ENCODE data around the gene CAB39L.

DNA sequence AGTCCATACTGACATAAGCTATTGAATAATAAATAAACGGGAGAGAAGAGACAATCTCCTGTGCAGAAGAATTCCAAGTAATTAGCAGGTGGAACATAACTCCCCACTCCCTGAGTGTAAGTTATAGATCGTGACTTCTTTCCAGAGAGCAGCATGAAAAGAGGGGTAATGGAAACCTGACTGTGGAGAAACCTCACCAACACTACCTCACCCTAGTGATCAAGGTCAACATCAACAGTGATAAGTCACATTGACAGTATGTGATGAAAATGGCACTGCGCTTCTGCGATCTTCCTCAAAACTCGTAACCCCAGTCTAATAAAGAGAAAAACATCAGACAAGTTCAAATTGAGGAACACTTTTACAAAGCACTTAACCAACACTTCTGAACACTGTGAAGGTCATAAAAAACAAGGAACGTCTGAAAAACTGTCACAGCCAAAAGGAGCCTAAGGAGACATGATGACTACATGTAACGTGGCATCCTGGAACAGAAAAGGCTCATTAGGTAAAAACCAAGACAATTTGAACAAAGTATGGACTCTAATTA, 19.8 kb downstream of the CAB39L start:
- TF ChIP-seq EP300 (conservative IDR thresholded peaks at IDR 0.05; ENCODE audit: poor library complexity, severe bottlenecking) (no peak), TAF1 (IDR thresholded peaks at IDR 0.05; ENCODE audit: low read depth) (no peak)
- TF ChIP-seq, protein P1, sequence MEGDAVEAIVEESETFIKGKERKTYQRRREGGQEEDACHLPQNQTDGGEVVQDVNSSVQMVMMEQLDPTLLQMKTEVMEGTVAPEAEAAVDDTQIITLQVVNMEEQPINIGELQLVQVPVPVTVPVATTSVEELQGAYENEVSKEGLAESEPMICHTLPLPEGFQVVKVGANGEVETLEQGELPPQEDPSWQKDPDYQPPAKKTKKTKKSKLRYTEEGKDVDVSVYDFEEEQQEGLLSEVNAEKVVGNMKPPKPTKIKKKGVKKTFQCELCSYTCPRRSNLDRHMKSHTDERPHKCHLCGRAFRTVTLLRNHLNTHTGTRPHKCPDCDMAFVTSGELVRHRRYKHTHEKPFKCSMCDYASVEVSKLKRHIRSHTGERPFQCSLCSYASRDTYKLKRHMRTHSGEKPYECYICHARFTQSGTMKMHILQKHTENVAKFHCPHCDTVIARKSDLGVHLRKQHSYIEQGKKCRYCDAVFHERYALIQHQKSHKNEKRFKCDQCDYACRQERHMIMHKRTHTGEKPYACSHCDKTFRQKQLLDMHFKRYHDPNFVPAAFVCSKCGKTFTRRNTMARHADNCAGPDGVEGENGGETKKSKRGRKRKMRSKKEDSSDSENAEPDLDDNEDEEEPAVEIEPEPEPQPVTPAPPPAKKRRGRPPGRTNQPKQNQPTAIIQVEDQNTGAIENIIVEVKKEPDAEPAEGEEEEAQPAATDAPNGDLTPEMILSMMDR (IDR thresholded peaks at IDR 0.05; ENCODE audit: poor library complexity, severe bottlenecking) = no peak
